CD4-positive, alpha-beta T cell treated with Interleukin-6 at 100 ng/mL for 8 hours (primary cell): ENCODE measurements around the gene TP53AIP1.
"Not testable (repeated sequence)": the region's sequence is repeated elsewhere in the genome, so short reads cannot be mapped to it uniquely, and the experiment has no call there.

Source experiments
- DNase-seq: peaks from one replicate; pipeline ENCODE4 v3.0.0-alpha.2; 2020; ENCODE audit warnings: mixed read lengths, low spot score

Gene TP53AIP1

GRCh38 chr11:128926000-128926399, 16.7 kb downstream of the TP53AIP1 start:
- no peak for DNase-seq

- DNase-seq = no peak
Observed at GRCh38 chr11:128925250-128925600, 17.4 kb downstream of the TP53AIP1 start.

GRCh38 chr11:128924510-128925249, 18.0 kb downstream of the TP53AIP1 start:
- no peak for DNase-seq

GRCh38 chr11:128924104-128924503, 18.6 kb downstream of the TP53AIP1 start:
- DNase-seq = no peak

GRCh38 chr11:128921793-128922192, 20.9 kb downstream of the TP53AIP1 start:
- DNase-seq = no peak

GRCh38 chr11:128920666-128921065, 22.0 kb downstream of the TP53AIP1 start:
- DNase-seq = no peak

- DNase-seq = not testable (repeated sequence)
Observed at GRCh38 chr11:128919635-128920034, 23.0 kb downstream of the TP53AIP1 start.

- no peak for DNase-seq
Observed at GRCh38 chr11:128919216-128919615, 23.5 kb downstream of the TP53AIP1 start.

GRCh38 chr11:128917144-128917724, 25.4 kb downstream of the TP53AIP1 start:
- no peak for DNase-seq

- DNase-seq = no peak
Observed at GRCh38 chr11:128916681-128917080, 26.0 kb downstream of the TP53AIP1 start.

GRCh38 chr11:128916037-128916572, 26.6 kb downstream of the TP53AIP1 start:
- no peak for DNase-seq

GRCh38 chr11:128915149-128915521, 27.5 kb downstream of the TP53AIP1 start:
- DNase-seq = no peak

GRCh38 chr11:128914216-128915148, 28.2 kb downstream of the TP53AIP1 start:
- no peak for DNase-seq

- no peak for DNase-seq
Observed at GRCh38 chr11:128913806-128914205, 28.9 kb downstream of the TP53AIP1 start.

- DNase-seq = no peak
Observed at GRCh38 chr11:128911701-128912100, 31.0 kb downstream of the TP53AIP1 start.

GRCh38 chr11:128911239-128911638, 31.4 kb downstream of the TP53AIP1 start:
- no peak for DNase-seq

- DNase-seq = no peak
Observed at GRCh38 chr11:128910576-128910975, 32.1 kb downstream of the TP53AIP1 start.

- no peak for DNase-seq
Observed at GRCh38 chr11:128909438-128910125, 33.1 kb downstream of the TP53AIP1 start.

GRCh38 chr11:128908391-128909246, 34.1 kb downstream of the TP53AIP1 start:
- DNase-seq = no peak

GRCh38 chr11:128907585-128907984, 35.1 kb downstream of the TP53AIP1 start:
- DNase-seq = no peak
